Ascending aorta (tissue), 2 donors: ENCODE data around the gene CHKA. TPM values are rescaled to one million over a fixed set of nuclear protein-coding genes. Genes with fewer than 3 reads are reported as not detected.

ENCODE experiments used
- DNase-seq, 2 donors: peaks; one replicate each; pipeline ENCODE4 v3.0.0-alpha.2; 2019; ENCODE audit warnings: low spot score in 2 of 2
- H3K27ac ChIP-seq, 2 donors: fragments of 200-600 bp; sonication (generic); one replicate each; pipeline ENCODE4 v1.5.1; 2016 to 2017; ENCODE audit warnings: mild to moderate bottlenecking in 1 of 2
- H3K27me3 ChIP-seq: fragments of 200-600 bp; sonication (generic); one replicate; pipeline ENCODE4 v1.5.1; 2017
- H3K36me3 ChIP-seq, 2 donors: fragments of 200-600 bp; sonication (generic); one replicate each; pipeline ENCODE4 v1.5.1; 2016
- H3K4me1 ChIP-seq, 2 donors: fragments of 200-600 bp; sonication (generic); one replicate each; pipeline ENCODE4 v1.5.1; 2016 to 2017; ENCODE audit warnings: mild to moderate bottlenecking in 1 of 2
- H3K4me3 ChIP-seq, 2 donors: fragments of 200-600 bp; sonication (generic); one replicate each; pipeline ENCODE4 v1.5.1; 2016 to 2017; ENCODE audit warnings: mild to moderate bottlenecking in 1 of 2
- H3K9me3 ChIP-seq, 2 donors: fragments of 200-600 bp; sonication (generic); one replicate each; pipeline ENCODE4 v1.5.1; 2016
- intact Hi-C: fragments of 100-400 bp; cut with DNase I; formaldehyde crosslinking; loops from one replicate; pipeline ENCODE4 v1.15.1; 2023
- total RNA-seq: library from RNA; depleted of rRNA; stranded (reverse); fragments of >200 nt; gene quantifications from one replicate; pipeline ENCODE4 v1.1.0, GENCODE V29; 2016
- TF ChIP-seq, protein P1 (sequence below), 3 experiments: fragments of 200-600 bp in 2 of 3; fragments of 450-650 bp in 1 of 3; sonication (generic) in 2 of 3; IDR thresholded peaks; one replicate each; pipeline ENCODE4 v1.5.1; 2016 to 2019; ENCODE audit warnings: antibody characterized with exemption in 3 of 3, mild to moderate bottlenecking in 1 of 3, moderate library complexity in 1 of 3

Gene CHKA
- total RNA-seq, 1 donor from 2014 or later: 10.1 TPM

DNA sequence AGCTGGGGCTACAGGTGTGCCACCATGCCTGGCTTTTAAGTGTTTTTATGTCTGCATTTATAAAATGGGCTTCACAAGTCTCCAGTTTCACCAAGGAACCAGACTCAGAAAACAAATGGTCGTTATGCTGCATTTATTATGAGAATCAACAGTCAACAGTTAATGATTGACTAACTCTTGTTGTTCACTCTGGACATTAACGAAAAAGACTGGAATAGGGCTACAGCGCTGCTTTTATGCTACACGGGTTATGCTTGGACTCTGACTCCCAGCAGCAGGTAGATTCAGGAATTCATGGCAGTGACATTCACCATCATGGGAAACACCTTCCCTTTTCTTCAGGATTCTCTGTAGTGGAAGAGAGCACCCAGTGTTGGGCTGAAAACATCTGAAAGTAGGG, 44.4 kb upstream of the CHKA start:
- DNase-seq: no peak
- intact Hi-C loops: no loop called here
- Histone ChIP-seq H3K27me3 (no peaks in the 10 kb centered on the region), H3K4me3 (no peak overlapping the region), H3K4me1 (no peaks in the 10 kb centered on the region), H3K27ac (no peak overlapping the region), H3K9me3 (no peaks in the 10 kb centered on the region), H3K36me3 (peaks cover 66 to 80% of the 10 kb centered on the region in 2 donors)
- TF ChIP-seq, protein P1, sequence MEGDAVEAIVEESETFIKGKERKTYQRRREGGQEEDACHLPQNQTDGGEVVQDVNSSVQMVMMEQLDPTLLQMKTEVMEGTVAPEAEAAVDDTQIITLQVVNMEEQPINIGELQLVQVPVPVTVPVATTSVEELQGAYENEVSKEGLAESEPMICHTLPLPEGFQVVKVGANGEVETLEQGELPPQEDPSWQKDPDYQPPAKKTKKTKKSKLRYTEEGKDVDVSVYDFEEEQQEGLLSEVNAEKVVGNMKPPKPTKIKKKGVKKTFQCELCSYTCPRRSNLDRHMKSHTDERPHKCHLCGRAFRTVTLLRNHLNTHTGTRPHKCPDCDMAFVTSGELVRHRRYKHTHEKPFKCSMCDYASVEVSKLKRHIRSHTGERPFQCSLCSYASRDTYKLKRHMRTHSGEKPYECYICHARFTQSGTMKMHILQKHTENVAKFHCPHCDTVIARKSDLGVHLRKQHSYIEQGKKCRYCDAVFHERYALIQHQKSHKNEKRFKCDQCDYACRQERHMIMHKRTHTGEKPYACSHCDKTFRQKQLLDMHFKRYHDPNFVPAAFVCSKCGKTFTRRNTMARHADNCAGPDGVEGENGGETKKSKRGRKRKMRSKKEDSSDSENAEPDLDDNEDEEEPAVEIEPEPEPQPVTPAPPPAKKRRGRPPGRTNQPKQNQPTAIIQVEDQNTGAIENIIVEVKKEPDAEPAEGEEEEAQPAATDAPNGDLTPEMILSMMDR (IDR thresholded peaks at IDR 0.05): no peak

DNA sequence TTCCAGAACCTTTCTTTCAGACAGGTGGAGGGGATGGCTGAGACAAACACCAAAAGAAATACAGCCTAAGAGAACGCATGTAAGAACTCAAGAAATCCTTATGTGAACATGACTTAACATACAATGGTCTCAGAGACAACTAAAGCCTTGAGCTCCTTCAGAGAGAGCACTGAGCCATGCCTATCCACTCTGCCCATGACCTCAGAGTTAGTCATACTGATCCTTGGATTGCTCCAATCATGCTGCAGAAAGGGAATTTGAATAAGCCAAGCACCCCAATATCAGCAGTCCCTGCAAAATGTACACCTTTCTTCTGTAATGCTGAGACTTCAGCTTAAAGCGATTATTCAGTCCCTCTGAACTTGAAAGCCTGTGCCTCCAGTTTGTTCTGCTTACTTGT, 43.2 kb upstream of the CHKA start:
- Histone ChIP-seq H3K36me3 (peaks cover 54 to 72% of the 10 kb centered on the region in 2 donors), H3K27ac (no peak overlapping the region), H3K27me3 (no peaks in the 10 kb centered on the region), H3K9me3 (no peaks in the 10 kb centered on the region), H3K4me3 (no peak overlapping the region), H3K4me1 (no peaks in the 10 kb centered on the region)
- intact Hi-C loops: no loop called here
- TF ChIP-seq, protein P1 (IDR thresholded peaks at IDR 0.05): no peak
- DNase-seq: no peak

DNA sequence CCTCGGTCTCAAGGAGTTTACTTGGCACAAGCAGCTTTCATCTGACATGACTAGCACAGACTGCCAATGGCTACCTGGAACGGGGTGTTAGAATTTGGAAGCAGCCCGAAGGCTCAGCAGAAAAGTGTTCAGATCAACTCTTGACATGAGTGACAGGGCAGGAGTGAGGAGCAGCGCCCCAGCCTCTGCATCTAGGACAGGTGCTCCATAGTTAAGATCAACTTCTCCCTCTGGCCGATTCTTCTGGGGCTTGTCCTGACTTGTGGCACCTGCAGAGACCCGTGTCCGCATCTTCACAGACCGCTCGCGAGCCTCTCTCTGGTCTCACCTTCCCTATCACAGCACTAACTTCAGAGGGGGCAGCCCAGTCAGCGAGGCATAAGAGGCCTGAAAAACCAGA, 42.5 kb upstream of the CHKA start:
- Histone ChIP-seq H3K9me3 (no peaks in the 10 kb centered on the region), H3K4me1 (no peaks in the 10 kb centered on the region), H3K27me3 (no peaks in the 10 kb centered on the region), H3K36me3 (peaks cover 52 to 71% of the 10 kb centered on the region in 2 donors), H3K4me3 (no peak overlapping the region), H3K27ac (no peak overlapping the region)
- intact Hi-C loops: no loop called here
- DNase-seq: no peak
- TF ChIP-seq, protein P1 (IDR thresholded peaks at IDR 0.05): no peak

DNA sequence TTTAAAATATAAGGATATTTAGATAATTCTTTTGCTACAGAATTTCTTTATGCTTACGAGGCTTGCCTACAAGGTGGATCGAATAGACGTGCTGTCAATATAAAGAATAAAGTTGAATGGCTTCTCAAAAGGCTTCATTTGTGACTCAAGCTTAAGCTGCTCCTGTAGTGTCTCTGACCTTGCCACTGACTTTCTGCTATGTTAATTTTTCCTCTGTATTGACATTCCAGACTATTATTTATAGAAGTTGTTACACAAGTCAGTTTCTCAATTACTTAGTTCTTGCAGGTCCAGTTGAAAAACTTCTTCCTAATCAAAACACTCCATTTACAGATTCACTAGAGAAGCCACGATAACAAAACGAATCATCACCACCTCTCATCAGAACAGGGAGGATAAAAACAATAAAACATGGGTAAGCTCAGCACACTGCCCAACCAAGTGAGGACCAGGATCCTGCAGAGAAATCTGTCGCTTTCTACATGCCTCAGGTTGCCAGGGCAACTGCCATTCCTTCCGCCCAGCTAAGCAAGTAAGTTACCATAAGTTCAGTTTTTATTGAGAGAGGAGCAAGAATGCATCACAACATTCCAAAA, 39.0 kb upstream of the CHKA start:
- TF ChIP-seq, protein P1 (IDR thresholded peaks at IDR 0.05): no peak
- Histone ChIP-seq H3K4me3 (no peak overlapping the region), H3K4me1 (no peaks in the 10 kb centered on the region), H3K9me3 (no peaks in the 10 kb centered on the region), H3K27me3 (no peaks in the 10 kb centered on the region), H3K27ac (no peak overlapping the region), H3K36me3 (peaks cover 35 to 52% of the 10 kb centered on the region in 2 donors)
- intact Hi-C loops: no loop called here
- no peak for DNase-seq

DNA sequence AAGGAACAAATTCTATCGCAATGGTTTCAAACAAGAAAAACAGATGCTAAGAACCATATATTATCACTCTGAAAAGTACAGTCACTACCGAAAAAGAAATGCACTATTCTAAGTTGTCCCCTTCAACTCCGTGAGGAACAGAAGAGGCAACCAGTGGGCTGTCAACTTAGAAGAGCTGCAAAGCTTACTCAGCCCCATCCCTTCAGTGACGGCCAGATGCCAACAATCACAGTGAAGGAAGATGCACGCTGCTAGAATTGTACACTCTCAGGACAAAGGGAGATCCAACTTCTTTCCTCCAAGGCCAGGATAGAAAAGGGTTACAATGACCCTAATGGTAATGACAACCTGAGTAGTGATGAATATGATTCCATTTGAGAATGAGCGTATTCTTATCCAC, 38.5 kb upstream of the CHKA start:
- Histone ChIP-seq H3K27ac (no peak overlapping the region), H3K9me3 (no peaks in the 10 kb centered on the region), H3K4me3 (no peak overlapping the region), H3K36me3 (peaks cover 31 to 50% of the 10 kb centered on the region in 2 donors), H3K27me3 (no peaks in the 10 kb centered on the region), H3K4me1 (no peaks in the 10 kb centered on the region)
- no peak for DNase-seq
- TF ChIP-seq, protein P1 (IDR thresholded peaks at IDR 0.05): no peak
- intact Hi-C loops: no loop called here

DNA sequence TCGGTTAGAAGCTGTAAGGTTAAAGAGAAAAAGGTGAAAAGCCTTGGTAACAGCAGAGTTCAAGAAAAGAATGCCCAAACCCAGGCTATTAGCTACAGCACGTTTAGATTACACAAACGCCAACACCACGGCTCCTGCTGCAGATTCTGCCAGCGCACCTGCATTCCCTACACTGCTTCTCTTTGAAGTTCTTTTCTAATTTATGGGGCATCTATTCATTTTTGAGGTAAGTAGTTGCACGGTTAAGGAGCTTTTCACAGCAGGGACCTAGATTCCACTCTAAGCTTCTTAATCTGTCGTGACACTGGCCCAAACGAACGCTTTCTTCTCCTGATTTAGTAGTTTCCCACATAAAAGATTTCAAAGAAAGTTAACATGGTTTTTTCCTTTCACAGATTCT, 38.0 kb upstream of the CHKA start:
- no peak overlapping the region for H3K4me3 ChIP-seq
- no peak for DNase-seq
- TF ChIP-seq, protein P1 (IDR thresholded peaks at IDR 0.05): no peak
- no peaks in the 10 kb centered on the region for H3K27me3 ChIP-seq
- H3K36me3 ChIP-seq: peaks cover 26 to 50% of the 10 kb centered on the region in 2 donors
- H3K9me3 ChIP-seq: no peaks in the 10 kb centered on the region
- intact Hi-C loops: no loop called here
- H3K4me1 ChIP-seq: no peaks in the 10 kb centered on the region
- no peak overlapping the region for H3K27ac ChIP-seq
